ENCODE data around the gene NUFIP1.
"Not testable (repeated sequence)": the region's sequence is repeated elsewhere in the genome, so short reads cannot be mapped to it uniquely, and the experiment has no call there.

The NUFIP1 gene

GRCh38 chr13:44920013-44920412 lies 69.3 kb downstream of the NUFIP1 start:
- DNase-seq (ENCODE audit: low read depth in 2 of 3, low spot score in 2 of 3), result no peak

GRCh38 chr13:44919104-44919804 lies 70.0 kb downstream of the NUFIP1 start:
- DNase-seq (ENCODE audit: low read depth in 2 of 3, low spot score in 2 of 3), result no peak

GRCh38 chr13:44918326-44919103 lies 70.8 kb downstream of the NUFIP1 start:
- DNase-seq (ENCODE audit: low read depth in 2 of 3, low spot score in 2 of 3), result peak; percentile 50 to 69 (median 64)

- DNase-seq (ENCODE audit: low read depth in 2 of 3, low spot score in 2 of 3), result peak; percentile 90 to 100 (median 99)
These were observed 71.5 kb downstream of the NUFIP1 start for GRCh38 chr13:44917589-44918325.

- no peak for DNase-seq (ENCODE audit: low read depth in 2 of 3, low spot score in 2 of 3)
These were observed 76.8 kb downstream of the NUFIP1 start for GRCh38 chr13:44912278-44913016.

- DNase-seq (ENCODE audit: low read depth in 2 of 3, low spot score in 2 of 3), result no peak
These were observed 80.6 kb downstream of the NUFIP1 start for GRCh38 chr13:44908712-44909111.

- DNase-seq (ENCODE audit: low read depth in 2 of 3, low spot score in 2 of 3), result no peak
These were observed 81.0 kb downstream of the NUFIP1 start for GRCh38 chr13:44908266-44908665.

GRCh38 chr13:44906713-44907112 lies 82.6 kb downstream of the NUFIP1 start:
- DNase-seq (ENCODE audit: low read depth in 2 of 3, low spot score in 2 of 3), result no peak

- DNase-seq (ENCODE audit: low read depth in 2 of 3, low spot score in 2 of 3), result no peak
These were observed 83.0 kb downstream of the NUFIP1 start for GRCh38 chr13:44906230-44906629.

- no peak for DNase-seq (ENCODE audit: low read depth in 2 of 3, low spot score in 2 of 3)
These were observed 83.7 kb downstream of the NUFIP1 start for GRCh38 chr13:44905556-44905955.

- no peak for DNase-seq (ENCODE audit: low read depth in 2 of 3, low spot score in 2 of 3)
These were observed 84.3 kb downstream of the NUFIP1 start for GRCh38 chr13:44904967-44905366.

- DNase-seq (ENCODE audit: low read depth in 2 of 3, low spot score in 2 of 3), result no peak
These were observed 85.7 kb downstream of the NUFIP1 start for GRCh38 chr13:44903574-44903985.

GRCh38 chr13:44902738-44903137 lies 86.5 kb downstream of the NUFIP1 start:
- DNase-seq (ENCODE audit: low read depth in 2 of 3, low spot score in 2 of 3), result no peak

- DNase-seq (ENCODE audit: low read depth in 2 of 3, low spot score in 2 of 3), result no peak
These were observed 89.3 kb downstream of the NUFIP1 start for GRCh38 chr13:44899967-44900366.

- not testable (repeated sequence) for DNase-seq (ENCODE audit: low read depth in 2 of 3, low spot score in 2 of 3)
These were observed 91.0 kb downstream of the NUFIP1 start for GRCh38 chr13:44898308-44898707.

GRCh38 chr13:44895953-44896335 lies 93.3 kb downstream of the NUFIP1 start:
- DNase-seq (ENCODE audit: low read depth in 2 of 3, low spot score in 2 of 3), result no peak

- DNase-seq (ENCODE audit: low read depth in 2 of 3, low spot score in 2 of 3), result no peak
These were observed 93.9 kb downstream of the NUFIP1 start for GRCh38 chr13:44895264-44895952.

GRCh38 chr13:44894001-44894770 lies 95.1 kb downstream of the NUFIP1 start:
- no peak for DNase-seq (ENCODE audit: low read depth in 2 of 3, low spot score in 2 of 3)

Measured in activated CD8-positive, alpha-beta memory T cell treated with anti-CD3 and anti-CD28 coated beads for 48 hours (primary cell).